ENCODE results near the gene NFATC2. TPM values are rescaled to one million over a fixed set of nuclear protein-coding genes. Genes with fewer than 3 reads are reported as not detected.

The NFATC2 gene
- total and polyA plus RNA-seq, 12 donors = 0.43 to 5.7 (median 3.3) TPM

DNA sequence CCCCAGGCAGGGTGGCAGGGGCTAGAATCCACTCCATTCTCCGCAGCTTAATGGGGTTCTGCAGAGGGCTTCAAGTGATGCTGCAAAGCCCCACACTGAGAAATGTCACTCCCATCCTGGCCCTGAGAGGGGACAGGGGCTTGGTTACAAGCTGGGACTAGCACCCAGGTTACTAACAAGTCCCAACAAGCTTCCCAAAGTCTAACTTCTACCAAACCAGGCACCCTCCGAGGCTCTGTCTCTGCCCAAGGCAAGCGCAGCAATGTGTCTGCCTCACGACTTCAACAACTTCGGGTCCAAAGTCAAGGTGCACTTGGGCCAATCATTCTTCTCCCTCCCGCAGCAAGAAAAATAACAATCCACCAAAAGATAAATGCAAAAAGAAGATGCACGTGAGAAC lies 45.6 kb downstream of the NFATC2 start:
- ATAC-seq = no peak

DNA sequence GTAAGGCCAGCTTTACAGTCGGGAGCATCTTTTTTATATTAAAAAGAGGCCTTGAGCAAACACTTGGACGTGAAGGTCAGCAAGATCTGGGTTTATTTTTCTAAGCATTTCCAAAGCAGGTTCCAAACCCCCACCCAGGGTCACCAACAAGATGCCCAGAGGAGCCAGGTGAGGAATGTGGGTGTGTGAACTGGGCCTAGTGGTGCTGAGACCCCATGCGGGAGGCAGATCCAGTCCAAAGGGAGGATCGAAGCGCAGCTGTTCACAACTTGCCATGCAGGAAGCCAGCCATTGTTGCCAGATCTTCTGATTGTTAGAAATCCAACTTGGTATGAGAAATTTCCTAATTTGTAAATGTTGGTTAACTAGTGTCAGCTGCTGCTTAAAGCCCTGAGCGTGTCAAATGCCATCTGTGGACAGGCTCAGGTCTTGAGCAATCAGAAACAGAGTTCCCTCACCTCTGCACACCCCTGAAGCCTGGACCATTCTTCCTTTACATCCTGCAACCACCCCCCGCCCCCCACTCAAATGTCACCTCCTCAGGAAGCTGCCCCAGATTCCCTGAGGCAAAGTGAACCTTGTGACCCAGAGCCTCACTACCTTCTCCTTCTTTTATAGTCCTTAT lies 46.5 kb downstream of the NFATC2 start:
- H3K27me3 ChIP-seq = peaks cover 0 to 11% (median 0%) of the 10 kb centered on the region in 7 donors
- H3K36me3 ChIP-seq = no peaks in the 10 kb centered on the region
- DNase-seq (no peak), ATAC-seq (no peak)
- H3K4me1 ChIP-seq = peaks cover 9 to 84% (median 38%) of the 10 kb centered on the region in 9 donors
- H3K9me3 ChIP-seq = no peaks in the 10 kb centered on the region
- intact Hi-C loops (cut with DNase I) = loop anchor here in 1 of 10 donors (10.0 kb wide), 1 partner anchor 101 kb away; no protein-coding TSS in a partner anchor
- TF ChIP-seq, protein P1, sequence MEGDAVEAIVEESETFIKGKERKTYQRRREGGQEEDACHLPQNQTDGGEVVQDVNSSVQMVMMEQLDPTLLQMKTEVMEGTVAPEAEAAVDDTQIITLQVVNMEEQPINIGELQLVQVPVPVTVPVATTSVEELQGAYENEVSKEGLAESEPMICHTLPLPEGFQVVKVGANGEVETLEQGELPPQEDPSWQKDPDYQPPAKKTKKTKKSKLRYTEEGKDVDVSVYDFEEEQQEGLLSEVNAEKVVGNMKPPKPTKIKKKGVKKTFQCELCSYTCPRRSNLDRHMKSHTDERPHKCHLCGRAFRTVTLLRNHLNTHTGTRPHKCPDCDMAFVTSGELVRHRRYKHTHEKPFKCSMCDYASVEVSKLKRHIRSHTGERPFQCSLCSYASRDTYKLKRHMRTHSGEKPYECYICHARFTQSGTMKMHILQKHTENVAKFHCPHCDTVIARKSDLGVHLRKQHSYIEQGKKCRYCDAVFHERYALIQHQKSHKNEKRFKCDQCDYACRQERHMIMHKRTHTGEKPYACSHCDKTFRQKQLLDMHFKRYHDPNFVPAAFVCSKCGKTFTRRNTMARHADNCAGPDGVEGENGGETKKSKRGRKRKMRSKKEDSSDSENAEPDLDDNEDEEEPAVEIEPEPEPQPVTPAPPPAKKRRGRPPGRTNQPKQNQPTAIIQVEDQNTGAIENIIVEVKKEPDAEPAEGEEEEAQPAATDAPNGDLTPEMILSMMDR (IDR thresholded peaks at IDR 0.05) = no peak
- no peak overlapping the region for H3K27ac ChIP-seq
- H3K4me3 ChIP-seq = no peak overlapping the region
- 83 to 88% methylated on average over 7 of the region's 7 CpGs for WGBS, 2 donors

More for the DNA sequence above, 45.6 kb downstream of the NFATC2 start:
- no peak for DNase-seq
- TF ChIP-seq, protein P1 (IDR thresholded peaks at IDR 0.05) = no peak
- Histone ChIP-seq H3K9me3 (no peaks in the 10 kb centered on the region), H3K36me3 (no peaks in the 10 kb centered on the region), H3K4me3 (no peak overlapping the region), H3K27me3 (peaks cover 0 to 11% (median 0%) of the 10 kb centered on the region in 7 donors), H3K27ac (peak overlapping the region in 1 of 10 donors; percentile 69), H3K4me1 (peaks cover 8 to 89% (median 36%) of the 10 kb centered on the region in 9 donors)
- WGBS, 2 donors = 95% methylated on average over 7 of the region's 7 CpGs
- intact Hi-C loops (cut with DNase I) = loop anchor here in 1 of 10 donors (10.0 kb wide), 1 partner anchor 102 kb away; no protein-coding TSS in a partner anchor

DNA sequence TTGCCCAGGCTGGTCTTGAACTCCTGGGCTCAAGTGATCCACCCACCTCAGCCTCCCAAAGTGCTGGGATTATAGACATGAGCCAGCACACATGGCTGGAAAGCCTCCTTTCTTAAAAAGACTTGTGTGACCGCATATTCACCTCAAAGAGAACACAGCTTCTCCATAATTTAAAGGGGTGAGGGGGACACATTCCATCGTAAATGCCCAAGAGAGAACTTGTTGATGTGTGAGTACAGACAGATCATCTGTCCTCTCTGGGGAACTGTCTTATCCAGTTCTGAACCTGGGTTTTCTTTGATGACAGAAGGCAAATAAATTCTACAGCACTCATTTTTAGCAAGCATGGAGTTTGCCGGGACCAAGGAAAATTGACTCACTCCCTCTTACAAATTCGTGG lies 47.2 kb downstream of the NFATC2 start:
- intact Hi-C loops (cut with DNase I) = loop anchor here in 1 of 10 donors (10.0 kb wide), 1 partner anchor 100 kb away; no protein-coding TSS in a partner anchor
- no peak overlapping the region for H3K4me3 ChIP-seq
- DNase-seq = no peak
- ATAC-seq = no peak
- no peaks in the 10 kb centered on the region for H3K9me3 ChIP-seq
- no peaks in the 10 kb centered on the region for H3K36me3 ChIP-seq
- TF ChIP-seq, protein P1 (IDR thresholded peaks at IDR 0.05) = no peak
- H3K27ac ChIP-seq = no peak overlapping the region
- H3K4me1 ChIP-seq = peaks cover 9 to 81% (median 37%) of the 10 kb centered on the region in 9 donors
- peaks cover 0 to 11% (median 0%) of the 10 kb centered on the region in 7 donors for H3K27me3 ChIP-seq
- 90% methylated on average over 4 of the region's 4 CpGs for WGBS, 2 donors

DNA sequence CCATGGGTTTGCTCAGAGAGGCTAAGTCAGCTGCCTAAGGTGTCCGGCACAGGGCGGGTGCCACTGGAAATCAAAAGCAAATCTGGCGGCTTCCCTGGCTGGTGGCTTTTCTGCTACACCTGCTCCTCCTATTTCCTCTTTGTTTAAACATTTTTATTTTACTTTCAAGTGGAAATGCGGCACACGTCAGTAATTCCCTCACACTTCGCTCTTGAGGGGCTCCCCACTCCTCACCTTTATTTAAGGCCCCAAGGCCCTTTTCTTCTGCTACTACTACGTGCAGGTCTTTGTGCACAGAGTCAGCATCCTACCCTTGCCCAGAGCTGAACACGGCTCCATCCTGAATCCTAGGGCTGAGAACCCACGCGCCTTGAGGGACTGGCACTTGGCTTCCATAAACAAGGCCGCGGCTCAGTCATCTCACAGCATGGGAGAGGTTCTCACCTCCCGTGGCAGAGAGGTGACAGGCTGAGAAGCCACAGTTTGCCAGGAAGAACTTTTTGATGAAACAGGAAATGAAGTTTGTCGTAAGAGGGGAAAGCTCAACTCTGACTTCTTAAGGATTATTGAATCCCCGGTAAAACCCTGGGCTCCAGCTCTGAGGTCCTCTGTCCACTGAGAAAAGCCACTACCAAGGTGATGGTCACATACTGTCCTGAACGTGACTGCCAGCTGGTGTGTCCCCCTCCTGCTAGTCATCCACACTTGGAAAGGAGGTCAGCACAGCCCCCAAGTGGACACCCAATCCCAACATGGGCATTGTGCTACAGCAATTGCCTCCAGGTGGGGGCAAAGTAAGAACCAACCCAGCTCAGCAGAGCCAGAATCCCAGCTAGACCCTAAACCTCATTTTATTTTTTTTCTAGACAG lies 48.0 kb downstream of the NFATC2 start:
- Histone ChIP-seq H3K4me1 (peaks cover 9 to 72% (median 37%) of the 10 kb centered on the region in 9 donors), H3K27ac (no peak overlapping the region), H3K4me3 (no peak overlapping the region), H3K36me3 (no peaks in the 10 kb centered on the region), H3K9me3 (no peaks in the 10 kb centered on the region), H3K27me3 (peaks cover 0 to 11% (median 0%) of the 10 kb centered on the region in 7 donors)
- TF ChIP-seq, protein P1 (IDR thresholded peaks at IDR 0.05) = no peak
- WGBS, 2 donors = 83 to 88% methylated on average over 16 of the region's 16 CpGs
- intact Hi-C loops (cut with DNase I) = loop anchor here in 3 of 10 donors (5.0 to 10.0 kb wide), 3 partner anchors 68 to 102 kb away; no protein-coding TSS in a partner anchor
- no peak for DNase-seq
- no peak for ATAC-seq

Measured in heart right ventricle (tissue), 16 donors.